Gastrocnemius medialis (tissue), 4 donors: ENCODE results near the gene CHST2. TPM values are rescaled to one million over a fixed set of nuclear protein-coding genes. Genes with fewer than 3 reads are reported as not detected.

Experiments used
- ATAC-seq, 2 donors: fragments of 150-250 bp; one replicate each; pipeline ENCODE4 v1.9.1; 2016
- DNase-seq, 2 donors: peaks; one replicate each; pipeline ENCODE4 v3.0.0-alpha.2; 2019
- H3K27ac ChIP-seq, 4 donors: fragments of 200-600 bp; sonication (generic); 1 replicate in 1 of 4; 2 replicates in 3 of 4; pipeline ENCODE4 v1.5.1; 2016 to 2018; ENCODE audit warnings: mild to moderate bottlenecking in 2 of 4, moderate library complexity in 1 of 4
- H3K27me3 ChIP-seq, 3 donors: fragments of 200-600 bp; sonication (generic) in 2 of 3; 1 replicate in 1 of 3; 2 replicates in 2 of 3; pipeline versions ENCODE4 v1.5.1 to v1.6.0; 2016 to 2019; ENCODE audit warnings: mild to moderate bottlenecking in 1 of 3, moderate library complexity in 1 of 3
- H3K36me3 ChIP-seq, 2 donors: fragments of 200-600 bp; sonication (generic) in 1 of 2; one replicate each; pipeline ENCODE4 v1.5.1; 2017 to 2018
- H3K4me1 ChIP-seq, 2 donors: fragments of 200-600 bp; sonication (generic) in 1 of 2; one replicate each; pipeline ENCODE4 v1.5.1; 2016 to 2017; ENCODE audit warnings: mild to moderate bottlenecking in 2 of 2
- H3K4me3 ChIP-seq, 4 donors: fragments of 200-600 bp; sonication (generic) in 3 of 4; 1 replicate in 1 of 4; 2 replicates in 3 of 4; pipeline ENCODE4 v1.5.1; 2016 to 2019; ENCODE audit warnings: mild to moderate bottlenecking in 2 of 4
- H3K9me3 ChIP-seq, 3 donors: fragments of 200-600 bp; sonication (generic) in 2 of 3; 1 replicate in 1 of 3; 2 replicates in 2 of 3; pipeline ENCODE4 v1.5.1; 2016 to 2019
- POLR2A ChIP-seq, 2 donors: fragments of 450-650 bp; IDR thresholded peaks; one replicate each; pipeline ENCODE4 v1.6.1; 2017; ENCODE audit warnings: antibody characterized with exemption in 2 of 2, mild to moderate bottlenecking in 2 of 2, moderate library complexity in 2 of 2
- in situ Hi-C, 4 donors: fragments of 200-750 bp; cut with MboI; loops; one replicate each; pipeline versions ENCODE4 v1.15.0 to v1.8.0; 2017; ENCODE audit warnings: low sequenced_read_pairs in 4 of 4
- intact Hi-C: fragments of 100-400 bp; cut with DNase I; formaldehyde crosslinking; loops from one replicate; pipeline ENCODE4 v1.15.1; 2023; ENCODE audit warnings: low total_unique reads
- total RNA-seq, 4 donors: library from RNA; depleted of rRNA; stranded (reverse); fragments of >200 nt; gene quantifications; one replicate each; pipeline versions ENCODE4 v1.1.0 to v1.2.3, GENCODE V29; 2016
- TF ChIP-seq, protein P1 (sequence below), 5 experiments: fragments of 450-650 bp in 3 of 5; fragments of 200-600 bp in 2 of 5; sonication (generic) in 2 of 5; IDR thresholded peaks in 4 of 5; conservative IDR thresholded peaks in 1 of 5; 1 replicate in 4 of 5; 2 replicates in 1 of 5; pipeline ENCODE4 v1.5.1; 2016 to 2019; ENCODE audit warnings: antibody characterized with exemption in 5 of 5, mild to moderate bottlenecking in 3 of 5, moderate library complexity in 3 of 5

Gene CHST2
- total RNA-seq, 4 donors from 2014 or later: 0.41 to 2.9 (median 1.8) TPM

DNA sequence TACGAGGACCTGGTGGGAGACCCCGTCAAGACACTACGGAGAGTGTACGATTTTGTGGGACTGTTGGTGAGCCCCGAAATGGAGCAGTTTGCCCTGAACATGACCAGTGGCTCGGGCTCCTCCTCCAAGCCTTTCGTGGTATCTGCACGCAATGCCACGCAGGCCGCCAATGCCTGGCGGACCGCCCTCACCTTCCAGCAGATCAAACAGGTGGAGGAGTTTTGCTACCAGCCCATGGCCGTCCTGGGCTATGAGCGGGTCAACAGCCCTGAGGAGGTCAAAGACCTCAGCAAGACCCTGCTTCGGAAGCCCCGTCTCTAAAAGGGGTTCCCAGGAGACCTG, 2.5 kb downstream of the CHST2 start:
- no peak overlapping the region for H3K27ac ChIP-seq
- no peak overlapping the region for H3K4me3 ChIP-seq
- peaks cover 21 to 28% (median 22%) of the 10 kb centered on the region in 3 donors for H3K27me3 ChIP-seq
- DNase-seq: no peak
- intact Hi-C loops: loop anchor here (10.0 kb wide), 1 partner anchor 523 kb away; no protein-coding TSS in a partner anchor
- in situ Hi-C loops: no loop called here
- H3K36me3 ChIP-seq: no peaks in the 10 kb centered on the region
- H3K4me1 ChIP-seq: no peaks in the 10 kb centered on the region
- H3K9me3 ChIP-seq: no peaks in the 10 kb centered on the region
- ATAC-seq: no peak
- TF ChIP-seq, protein P1, sequence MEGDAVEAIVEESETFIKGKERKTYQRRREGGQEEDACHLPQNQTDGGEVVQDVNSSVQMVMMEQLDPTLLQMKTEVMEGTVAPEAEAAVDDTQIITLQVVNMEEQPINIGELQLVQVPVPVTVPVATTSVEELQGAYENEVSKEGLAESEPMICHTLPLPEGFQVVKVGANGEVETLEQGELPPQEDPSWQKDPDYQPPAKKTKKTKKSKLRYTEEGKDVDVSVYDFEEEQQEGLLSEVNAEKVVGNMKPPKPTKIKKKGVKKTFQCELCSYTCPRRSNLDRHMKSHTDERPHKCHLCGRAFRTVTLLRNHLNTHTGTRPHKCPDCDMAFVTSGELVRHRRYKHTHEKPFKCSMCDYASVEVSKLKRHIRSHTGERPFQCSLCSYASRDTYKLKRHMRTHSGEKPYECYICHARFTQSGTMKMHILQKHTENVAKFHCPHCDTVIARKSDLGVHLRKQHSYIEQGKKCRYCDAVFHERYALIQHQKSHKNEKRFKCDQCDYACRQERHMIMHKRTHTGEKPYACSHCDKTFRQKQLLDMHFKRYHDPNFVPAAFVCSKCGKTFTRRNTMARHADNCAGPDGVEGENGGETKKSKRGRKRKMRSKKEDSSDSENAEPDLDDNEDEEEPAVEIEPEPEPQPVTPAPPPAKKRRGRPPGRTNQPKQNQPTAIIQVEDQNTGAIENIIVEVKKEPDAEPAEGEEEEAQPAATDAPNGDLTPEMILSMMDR (IDR thresholded peaks at IDR 0.05 in 4 of 5, conservative IDR thresholded peaks at IDR 0.05 in 1 of 5): no peak
- no peak for TF ChIP-seq POLR2A (IDR thresholded peaks at IDR 0.05)

DNA sequence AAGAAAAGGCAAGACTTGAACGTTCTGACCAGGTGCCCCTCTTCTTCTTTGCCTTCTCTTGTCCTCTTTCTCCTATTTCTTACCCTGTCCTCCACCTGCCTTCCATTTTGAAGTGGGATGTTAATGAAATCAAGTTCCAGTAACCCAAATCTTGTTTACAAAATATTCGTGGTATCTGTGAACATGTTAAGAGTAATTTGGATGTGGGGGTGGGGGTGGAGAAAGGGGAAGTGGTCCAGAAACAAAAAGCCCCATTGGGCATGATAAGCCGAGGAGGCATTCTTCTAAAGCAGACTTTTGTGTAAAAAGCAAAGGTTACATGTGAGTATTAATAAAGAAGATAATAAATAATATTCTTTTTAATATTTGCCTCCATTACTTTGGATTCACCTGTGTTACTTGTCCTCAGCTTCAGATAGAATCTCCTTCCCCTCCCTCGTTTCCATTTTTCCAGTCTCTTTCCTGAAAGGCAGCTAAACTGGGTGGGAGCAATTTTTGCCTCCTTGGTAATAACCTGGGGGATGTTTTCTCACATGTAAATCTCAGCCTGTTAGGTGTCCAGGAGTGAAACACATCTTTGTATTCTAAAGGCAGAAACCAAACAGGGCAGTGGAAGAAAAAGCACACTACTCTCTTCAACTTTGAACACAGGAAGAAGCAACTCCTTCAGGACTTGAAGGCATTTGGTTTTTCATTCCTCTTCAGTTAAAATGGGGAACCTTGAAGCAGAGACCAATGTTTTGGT, 3.2 kb downstream of the CHST2 start:
- Histone ChIP-seq H3K4me1 (no peaks in the 10 kb centered on the region), H3K4me3 (no peak overlapping the region), H3K27me3 (peaks cover 21 to 28% (median 22%) of the 10 kb centered on the region in 3 donors), H3K9me3 (no peaks in the 10 kb centered on the region), H3K27ac (no peak overlapping the region), H3K36me3 (no peaks in the 10 kb centered on the region)
- DNase-seq (no peak), ATAC-seq (no peak)
- in situ Hi-C loops: no loop called here
- TF ChIP-seq, protein P1 (IDR thresholded peaks at IDR 0.05 in 4 of 5, conservative IDR thresholded peaks at IDR 0.05 in 1 of 5): no peak
- TF ChIP-seq POLR2A (IDR thresholded peaks at IDR 0.05): no peak
- intact Hi-C loops: loop anchor here (10.0 kb wide), 1 partner anchor 522 kb away; no protein-coding TSS in a partner anchor

DNA sequence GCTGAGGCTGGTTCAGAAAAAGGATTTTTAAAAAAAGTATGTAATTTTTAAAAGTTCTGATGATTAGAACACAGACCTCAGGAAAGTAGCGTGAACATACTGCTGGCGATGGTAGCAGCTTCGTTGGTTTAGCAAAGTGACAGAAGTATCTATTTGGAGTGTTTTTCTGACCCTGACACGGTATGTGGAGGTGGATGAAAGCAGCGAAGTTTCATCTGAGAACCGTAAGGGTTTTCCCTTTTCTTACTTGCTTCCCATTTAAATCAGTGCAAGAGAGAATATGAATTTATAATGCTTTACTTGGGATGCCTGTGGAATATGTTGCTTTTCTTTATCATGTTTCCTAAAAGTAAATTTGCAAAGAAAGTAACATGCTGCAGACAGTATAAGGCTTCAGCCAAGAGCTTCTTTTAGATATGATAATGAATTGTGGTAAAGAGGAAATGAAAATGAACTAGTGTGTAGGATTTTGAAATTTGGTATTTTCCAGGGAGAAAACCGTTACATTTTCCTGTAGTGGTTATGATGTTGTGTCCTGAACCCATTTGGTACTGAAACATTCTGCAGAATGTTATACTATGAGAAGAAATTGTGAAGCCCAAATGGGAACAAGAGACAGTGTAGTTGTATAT, 3.9 kb downstream of the CHST2 start:
- H3K36me3 ChIP-seq: no peaks in the 10 kb centered on the region
- no peaks in the 10 kb centered on the region for H3K9me3 ChIP-seq
- ATAC-seq (no peak), DNase-seq (no peak)
- no peak overlapping the region for H3K27ac ChIP-seq
- intact Hi-C loops: loop anchor here (10.0 kb wide), 1 partner anchor 521 kb away; no protein-coding TSS in a partner anchor
- TF ChIP-seq POLR2A (IDR thresholded peaks at IDR 0.05): no peak
- TF ChIP-seq, protein P1 (IDR thresholded peaks at IDR 0.05 in 4 of 5, conservative IDR thresholded peaks at IDR 0.05 in 1 of 5): no peak
- in situ Hi-C loops: no loop called here
- H3K4me3 ChIP-seq: no peak overlapping the region
- no peaks in the 10 kb centered on the region for H3K4me1 ChIP-seq
- peaks cover 21 to 28% (median 22%) of the 10 kb centered on the region in 3 donors for H3K27me3 ChIP-seq

DNA sequence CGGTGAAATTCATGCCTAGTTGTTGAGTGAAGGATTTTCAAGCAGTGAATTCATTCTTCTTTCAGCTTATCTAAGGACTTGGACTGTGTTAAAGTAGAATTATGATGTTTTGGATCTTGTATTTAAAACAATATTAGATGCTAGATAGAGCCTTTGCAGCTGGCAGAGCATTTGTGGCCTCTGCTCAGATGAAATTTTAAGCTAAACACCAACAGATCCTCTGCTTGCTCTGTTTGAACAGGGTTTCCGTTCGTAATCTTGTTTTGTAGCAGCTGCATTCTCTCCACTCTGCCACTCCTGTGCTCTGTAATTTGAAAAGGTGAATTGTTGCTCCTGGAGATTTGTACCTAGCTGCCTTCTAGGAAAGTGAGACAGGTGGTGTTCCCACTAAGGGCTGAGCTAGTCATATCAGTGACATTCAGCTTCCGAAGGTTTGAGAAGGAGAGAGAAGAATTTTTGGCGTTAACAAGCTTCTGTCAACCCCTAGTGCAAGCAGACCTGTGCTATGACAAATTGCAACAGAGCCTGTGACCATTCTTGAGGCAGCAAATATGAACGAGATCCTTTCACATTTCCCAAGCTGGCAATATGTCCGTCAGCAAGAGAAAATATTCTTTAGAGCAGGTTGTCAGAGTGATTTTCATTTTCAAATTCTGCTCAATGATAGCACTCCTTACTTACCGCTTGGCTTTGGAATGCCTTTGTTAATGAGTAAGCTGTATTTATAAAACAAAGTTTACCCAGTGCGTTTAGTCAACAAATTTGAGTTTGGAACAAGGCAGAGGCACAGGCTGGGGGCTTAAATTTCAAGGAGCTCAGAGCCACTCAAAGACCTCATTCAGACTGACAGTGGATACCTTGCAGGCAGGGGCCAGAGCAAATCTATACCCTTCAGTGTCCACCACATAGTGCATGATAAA, 5.3 kb downstream of the CHST2 start:
- H3K36me3 ChIP-seq: no peaks in the 10 kb centered on the region
- no peak overlapping the region for H3K4me3 ChIP-seq
- H3K27ac ChIP-seq: no peak overlapping the region
- H3K27me3 ChIP-seq: peaks cover 19 to 26% (median 21%) of the 10 kb centered on the region in 3 donors
- no peaks in the 10 kb centered on the region for H3K4me1 ChIP-seq
- intact Hi-C loops: loop anchor here (10.0 kb wide), 1 partner anchor 520 kb away; no protein-coding TSS in a partner anchor
- TF ChIP-seq, protein P1 (IDR thresholded peaks at IDR 0.05 in 4 of 5, conservative IDR thresholded peaks at IDR 0.05 in 1 of 5): no peak
- TF ChIP-seq POLR2A (IDR thresholded peaks at IDR 0.05): no peak
- no peak for DNase-seq
- ATAC-seq: no peak
- in situ Hi-C loops: no loop called here
- H3K9me3 ChIP-seq: no peaks in the 10 kb centered on the region
